ACC112 (cell line): ENCODE results near the gene BRAF.

ENCODE experiments used
- H2AFZ ChIP-seq: fragments of 200-600 bp; sonication (generic); one replicate; pipeline ENCODE4 v1.6.0; 2017; ENCODE audit warnings: antibody characterized with exemption, low read length; ENCODE audit not compliant: unreplicated experiment
- H3K27ac ChIP-seq: fragments of 200-600 bp; sonication (generic); 2 replicates; pipeline ENCODE4 v1.5.1; 2014; ENCODE audit warnings: low read depth, mild to moderate bottlenecking, antibody characterized with exemption, low read length, moderate library complexity
- H3K27me3 ChIP-seq: fragments of 200-600 bp; sonication (generic); 2 replicates; pipeline ENCODE4 v1.6.1; 2014; ENCODE audit warnings: mild to moderate bottlenecking, antibody characterized with exemption, low read length, moderate library complexity, mixed read lengths; ENCODE audit not compliant: insufficient read depth
- H3K36me3 ChIP-seq: fragments of 200-600 bp; sonication (generic); 2 replicates; pipeline ENCODE4 v1.6.1; 2016; ENCODE audit warnings: mild to moderate bottlenecking, antibody characterized with exemption, low read length, moderate library complexity, mixed read lengths; ENCODE audit not compliant: insufficient read depth
- H3K4me1 ChIP-seq: fragments of 200-600 bp; sonication (generic); one replicate; pipeline ENCODE4 v1.6.1; 2016; ENCODE audit warnings: low read length, mixed read lengths; ENCODE audit not compliant: insufficient read depth, unreplicated experiment, control insufficient read depth
- H3K4me3 ChIP-seq: fragments of 200-600 bp; sonication (generic); 2 replicates; pipeline ENCODE4 v1.5.1; 2014; ENCODE audit warnings: mild to moderate bottlenecking, low read depth, low read length
- H3K79me2 ChIP-seq: fragments of 200-600 bp; sonication (generic); one replicate; pipeline ENCODE4 v1.6.0; 2016; ENCODE audit warnings: low read length; ENCODE audit not compliant: control insufficient read depth, unreplicated experiment, insufficient read depth

The BRAF gene

GRCh38 chr7:140881507-140882228 is 43.1 kb downstream of the BRAF start:
- Histone ChIP-seq H3K4me1 (peaks cover 8% of the 10 kb centered on the region), H3K36me3 (no peaks in the 10 kb centered on the region), H2AFZ (no peak overlapping the region), H3K27me3 (no peaks in the 10 kb centered on the region), H3K79me2 (peaks cover 51% of the 10 kb centered on the region), H3K27ac (no peak overlapping the region), H3K4me3 (no peak overlapping the region)

- Histone ChIP-seq H3K27me3 (no peaks in the 10 kb centered on the region), H3K4me3 (no peak overlapping the region), H2AFZ (no peak overlapping the region), H3K79me2 (peaks cover 55% of the 10 kb centered on the region), H3K4me1 (peaks cover 14% of the 10 kb centered on the region), H3K36me3 (no peaks in the 10 kb centered on the region), H3K27ac (peak overlapping the region; percentile 62; the same call in 1 of the 2 replicates)
Observed at GRCh38 chr7:140877249-140877524, 47.5 kb downstream of the BRAF start.

DNA sequence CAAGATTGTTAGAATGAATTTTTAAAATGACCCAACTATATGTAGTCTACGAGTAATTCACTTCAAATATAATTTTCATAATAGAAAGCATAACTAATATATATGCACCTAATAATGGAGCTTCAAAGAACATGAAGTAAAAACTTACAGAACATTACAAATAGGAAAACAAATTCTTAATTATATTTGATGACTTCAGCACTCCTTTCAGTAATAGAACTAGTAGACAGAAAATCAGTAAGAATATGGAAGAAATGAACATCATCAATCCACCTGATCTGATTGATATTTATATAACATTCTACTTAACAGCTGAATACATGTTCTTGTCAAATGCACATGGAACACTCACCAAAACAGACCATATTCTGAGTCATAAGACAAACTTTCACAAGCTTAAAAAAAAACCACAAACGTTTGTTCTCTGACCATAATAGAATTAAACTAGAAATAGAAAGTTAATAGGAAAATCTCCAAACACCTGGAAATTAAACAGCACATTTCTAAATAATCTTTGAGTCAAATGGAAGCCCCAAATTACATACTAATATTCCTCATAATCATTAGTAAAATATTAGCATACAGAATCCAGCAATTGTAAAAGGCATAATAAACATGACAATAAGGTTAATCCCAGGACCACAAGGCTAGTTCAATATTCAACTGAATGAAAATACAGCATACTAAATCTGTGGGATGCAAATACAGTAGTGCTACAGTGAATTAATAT is 48.0 kb downstream of the BRAF start:
- Histone ChIP-seq H3K79me2 (peaks cover 54% of the 10 kb centered on the region), H3K27ac (peak overlapping the region; percentile 62)

GRCh38 chr7:140873434-140873833 is 51.3 kb downstream of the BRAF start:
- H3K27ac ChIP-seq, result no peak overlapping the region
- H3K4me3 ChIP-seq, result no peak overlapping the region
- no peaks in the 10 kb centered on the region for H3K27me3 ChIP-seq
- H3K4me1 ChIP-seq, result peaks cover 14% of the 10 kb centered on the region
- H3K36me3 ChIP-seq, result no peaks in the 10 kb centered on the region
- peaks cover 64% of the 10 kb centered on the region for H3K79me2 ChIP-seq
- no peak overlapping the region for H2AFZ ChIP-seq

More for the DNA sequence above, 48.0 kb downstream of the BRAF start:
- Histone ChIP-seq H3K4me1 (peaks cover 14% of the 10 kb centered on the region), H3K36me3 (no peaks in the 10 kb centered on the region), H2AFZ (no peak overlapping the region), H3K4me3 (peak overlapping the region; percentile 50; the same call in 1 of the 2 replicates), H3K27me3 (no peaks in the 10 kb centered on the region)

DNA sequence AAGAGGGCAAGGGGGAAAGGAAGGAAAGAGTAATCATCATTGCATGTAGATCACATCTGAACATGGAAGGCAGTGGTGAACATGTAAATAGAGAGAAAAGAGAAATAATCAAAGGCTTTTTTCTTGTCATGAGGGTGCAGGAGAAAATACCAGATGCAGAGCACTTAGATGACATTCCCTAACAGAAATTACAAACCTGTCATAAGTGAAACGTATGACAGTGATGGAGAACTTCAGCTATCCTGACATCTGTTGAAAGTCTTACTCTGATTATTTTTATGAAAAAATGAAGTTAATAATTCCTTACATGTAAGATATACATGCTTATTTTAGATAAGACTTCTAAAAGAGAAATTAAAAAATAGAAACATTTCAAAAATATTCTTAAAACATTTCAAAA is 54.7 kb downstream of the BRAF start:
- peaks cover 58% of the 10 kb centered on the region for H3K79me2 ChIP-seq
- H3K4me3 ChIP-seq, result no peak overlapping the region
- no peaks in the 10 kb centered on the region for H3K4me1 ChIP-seq
- no peak overlapping the region for H2AFZ ChIP-seq
- H3K27me3 ChIP-seq, result no peaks in the 10 kb centered on the region
- no peak overlapping the region for H3K27ac ChIP-seq
- no peaks in the 10 kb centered on the region for H3K36me3 ChIP-seq

DNA sequence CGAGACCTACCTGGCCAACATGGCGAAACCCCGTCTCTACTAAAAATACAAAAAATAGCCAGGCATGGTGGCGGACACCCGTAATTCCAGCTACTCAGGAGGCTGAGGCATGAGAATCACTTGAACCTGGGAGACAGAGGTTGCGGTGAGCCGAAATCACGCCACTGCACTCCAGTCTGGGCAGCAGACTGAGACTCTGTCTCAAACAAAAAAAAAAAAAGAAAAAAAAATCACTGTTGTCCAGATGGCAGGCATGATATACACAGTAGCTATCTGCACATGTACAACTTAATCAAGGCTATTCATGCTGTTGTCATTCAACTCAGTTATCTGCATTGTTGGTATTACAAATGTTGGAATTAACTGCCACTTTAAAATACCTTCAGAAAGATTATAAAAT is 55.3 kb downstream of the BRAF start:
- Histone ChIP-seq H3K4me1 (no peaks in the 10 kb centered on the region), H3K27ac (no peak overlapping the region), H3K79me2 (peaks cover 52% of the 10 kb centered on the region)

DNA sequence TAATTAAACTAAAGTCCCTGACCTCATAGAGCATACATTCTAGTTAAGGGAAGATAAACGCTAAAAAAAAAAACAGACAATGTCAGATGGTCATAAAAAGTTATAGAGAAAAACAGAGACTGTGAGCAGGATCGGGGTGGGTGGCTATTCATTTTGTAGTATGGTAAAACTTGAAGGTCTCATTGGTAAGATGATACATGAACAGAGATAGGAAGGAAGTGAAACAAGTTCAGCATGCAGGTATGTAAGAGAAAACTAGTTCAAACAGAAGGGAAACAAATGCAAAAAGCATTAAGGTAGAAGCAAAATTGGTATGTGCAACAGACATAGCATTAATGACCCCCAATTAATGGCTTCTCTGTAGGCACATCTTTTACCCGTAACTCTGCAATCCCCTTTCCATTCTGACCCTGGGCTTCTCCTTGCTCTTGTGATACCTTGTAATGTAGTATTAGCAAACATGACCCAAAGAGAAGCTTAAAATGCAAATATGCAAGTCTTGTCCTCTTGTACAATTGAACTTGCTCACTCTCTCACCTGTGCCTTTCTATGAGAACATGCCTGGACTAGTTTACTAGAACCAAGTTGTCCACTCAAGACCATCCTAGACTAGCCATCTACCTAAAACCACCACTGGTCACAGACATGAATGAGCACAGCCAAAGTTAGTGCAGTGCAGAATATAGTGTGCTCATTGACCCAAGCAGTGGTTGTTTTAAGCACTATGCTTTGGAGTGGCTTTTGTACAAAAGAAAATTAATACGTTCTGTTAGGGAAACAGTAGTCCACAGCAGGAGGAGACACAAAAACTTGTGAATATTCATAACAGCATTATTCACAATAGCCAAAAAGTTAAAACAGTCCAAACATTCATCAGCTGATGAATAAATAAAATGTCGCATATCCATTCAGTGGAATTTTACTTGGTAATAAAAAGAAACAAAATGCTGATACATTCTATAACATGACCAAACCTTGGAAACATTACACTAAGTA is 57.0 kb downstream of the BRAF start:
- H3K4me1 ChIP-seq, result no peaks in the 10 kb centered on the region
- peaks cover 59% of the 10 kb centered on the region for H3K79me2 ChIP-seq
- no peak overlapping the region for H3K4me3 ChIP-seq
- no peaks in the 10 kb centered on the region for H3K36me3 ChIP-seq
- H3K27me3 ChIP-seq, result no peaks in the 10 kb centered on the region
- no peak overlapping the region for H3K27ac ChIP-seq
- H2AFZ ChIP-seq, result no peak overlapping the region

More for the DNA sequence above, 55.3 kb downstream of the BRAF start:
- no peaks in the 10 kb centered on the region for H3K27me3 ChIP-seq
- H3K36me3 ChIP-seq, result no peaks in the 10 kb centered on the region
- H2AFZ ChIP-seq, result no peak overlapping the region
- H3K4me3 ChIP-seq, result no peak overlapping the region

DNA sequence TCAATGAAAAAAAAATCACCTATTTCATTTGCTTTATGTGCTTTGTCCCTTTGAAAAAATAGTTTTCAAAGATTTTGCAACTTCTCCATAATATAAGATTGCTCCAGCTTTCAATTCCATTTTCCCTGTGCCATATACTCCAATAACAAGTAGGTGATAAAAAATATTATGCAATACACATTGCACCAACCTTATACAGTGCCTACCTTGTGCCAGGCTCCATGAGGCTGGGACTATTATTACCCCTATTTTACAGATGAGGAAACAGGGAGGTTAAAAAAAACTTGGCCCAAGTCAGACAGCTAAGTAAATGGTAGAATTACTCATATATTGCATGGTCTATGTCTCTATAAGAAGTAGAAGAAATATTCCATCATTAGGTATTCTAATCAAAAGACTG is 57.8 kb downstream of the BRAF start:
- H3K79me2 ChIP-seq, result peaks cover 62% of the 10 kb centered on the region
- H3K36me3 ChIP-seq, result no peaks in the 10 kb centered on the region
- no peak overlapping the region for H3K4me3 ChIP-seq
- no peak overlapping the region for H2AFZ ChIP-seq
- H3K27ac ChIP-seq, result no peak overlapping the region
- no peaks in the 10 kb centered on the region for H3K4me1 ChIP-seq
- H3K27me3 ChIP-seq, result no peaks in the 10 kb centered on the region

- no peak overlapping the region for H3K27ac ChIP-seq
- H3K79me2 ChIP-seq, result peaks cover 66% of the 10 kb centered on the region
- H3K4me3 ChIP-seq, result no peak overlapping the region
- no peaks in the 10 kb centered on the region for H3K36me3 ChIP-seq
- no peaks in the 10 kb centered on the region for H3K4me1 ChIP-seq
- no peak overlapping the region for H2AFZ ChIP-seq
- no peaks in the 10 kb centered on the region for H3K27me3 ChIP-seq
Observed at GRCh38 chr7:140864732-140865131, 60.0 kb downstream of the BRAF start.

GRCh38 chr7:140863867-140864266 is 60.9 kb downstream of the BRAF start:
- Histone ChIP-seq H3K27me3 (no peaks in the 10 kb centered on the region), H3K27ac (no peak overlapping the region), H3K4me1 (no peaks in the 10 kb centered on the region), H3K4me3 (no peak overlapping the region), H3K79me2 (peaks cover 65% of the 10 kb centered on the region), H2AFZ (no peak overlapping the region), H3K36me3 (no peaks in the 10 kb centered on the region)
